H9 (cell line): ENCODE measurements around the gene PIPOX. TPM values are rescaled to one million over a fixed set of nuclear protein-coding genes. Genes with fewer than 3 reads are reported as not detected.

ENCODE experiments used
- DNase-seq: peaks from one replicate; pipeline ENCODE4 v3.0.0-alpha.2; 2017
- H2AFZ ChIP-seq: one replicate; pipeline ENCODE4 v1.6.1; 2013; ENCODE audit warnings: mild to moderate bottlenecking, low read length, control low read depth, moderate library complexity
- H2AK5ac ChIP-seq: 2 replicates; pipeline ENCODE4 v1.6.1; 2013; ENCODE audit warnings: low read length, control low read depth, mixed read lengths; ENCODE audit not compliant: insufficient read length
- H2BK120ac ChIP-seq: one replicate; pipeline ENCODE4 v1.6.1; 2013; ENCODE audit warnings: low read depth, mild to moderate bottlenecking, low read length, control low read depth, inconsistent platforms; ENCODE audit not compliant: poor library complexity, severe bottlenecking
- H2BK12ac ChIP-seq: 2 replicates; pipeline ENCODE4 v1.6.1; 2013; ENCODE audit warnings: low read length, control low read depth, mixed read lengths, low read depth; ENCODE audit not compliant: insufficient read length
- H2BK15ac ChIP-seq: 2 replicates; pipeline ENCODE4 v1.6.1; 2013; ENCODE audit warnings: low read depth, low read length, control low read depth
- H2BK20ac ChIP-seq: one replicate; pipeline ENCODE4 v1.6.1; 2013; ENCODE audit warnings: low read depth, mild to moderate bottlenecking, low read length, control low read depth, inconsistent platforms; ENCODE audit not compliant: poor library complexity, severe bottlenecking
- H2BK5ac ChIP-seq: 2 replicates; pipeline ENCODE4 v1.6.1; 2013; ENCODE audit warnings: low read length, control low read depth, mixed read lengths; ENCODE audit not compliant: insufficient read length
- H3K14ac ChIP-seq: 2 replicates; pipeline ENCODE4 v1.6.1; 2013; ENCODE audit warnings: low read length, control low read depth; ENCODE audit not compliant: insufficient read depth
- H3K18ac ChIP-seq: 2 replicates; pipeline ENCODE4 v1.6.1; 2013; ENCODE audit warnings: low read depth, mild to moderate bottlenecking, mixed read lengths, low read length, control low read depth; ENCODE audit not compliant: insufficient read length
- H3K23ac ChIP-seq: 2 replicates; pipeline ENCODE4 v1.6.1; 2013; ENCODE audit warnings: low read length, control low read depth, mixed read lengths, low read depth; ENCODE audit not compliant: insufficient read length
- H3K23me2 ChIP-seq: 2 replicates; pipeline ENCODE4 v1.6.1; 2013; ENCODE audit warnings: low read depth, mild to moderate bottlenecking, mixed read lengths, low read length, control low read depth; ENCODE audit not compliant: insufficient read length, poor library complexity, severe bottlenecking
- H3K27ac ChIP-seq: 2 replicates; pipeline ENCODE4 v1.5.1; 2013; ENCODE audit warnings: low read length, control low read depth, mixed read lengths, low read depth; ENCODE audit not compliant: insufficient read length
- H3K27me3 ChIP-seq: 2 replicates; pipeline ENCODE4 v1.6.1; 2013; ENCODE audit warnings: low read length, control low read depth, inconsistent platforms; ENCODE audit not compliant: insufficient read depth
- H3K4ac ChIP-seq: 2 replicates; pipeline ENCODE4 v1.6.1; 2013; ENCODE audit warnings: low read depth, mild to moderate bottlenecking, control low read depth, inconsistent platforms, low read length, moderate library complexity
- H3K4me1 ChIP-seq: 2 replicates; pipeline ENCODE4 v1.6.1; 2013; ENCODE audit warnings: low read length, control low read depth, inconsistent platforms; ENCODE audit not compliant: insufficient read depth
- H3K4me2 ChIP-seq: 2 replicates; pipeline ENCODE4 v1.6.1; 2013; ENCODE audit warnings: low read length, control low read depth, mixed read lengths; ENCODE audit not compliant: insufficient read length, insufficient read depth
- H3K56ac ChIP-seq: 2 replicates; pipeline ENCODE4 v1.6.1; 2013; ENCODE audit warnings: low read depth, mild to moderate bottlenecking, mixed read lengths, low read length, control low read depth; ENCODE audit not compliant: insufficient read length
- H3K79me1 ChIP-seq: 2 replicates; pipeline ENCODE4 v1.6.1; 2013; ENCODE audit warnings: low read depth, mild to moderate bottlenecking, moderate library complexity, low read length, control low read depth, inconsistent platforms; ENCODE audit not compliant: insufficient read depth, poor library complexity, severe bottlenecking
- H3K79me2 ChIP-seq: 2 replicates; pipeline ENCODE4 v1.6.1; 2013; ENCODE audit warnings: low read length, control low read depth, inconsistent platforms; ENCODE audit not compliant: insufficient read depth
- H3K9ac ChIP-seq: 2 replicates; pipeline ENCODE4 v1.6.1; 2013; ENCODE audit warnings: low read length, control low read depth, mixed read lengths; ENCODE audit not compliant: insufficient read length; ENCODE audit errors: extremely low read depth
- H3K9me3 ChIP-seq: one replicate; pipeline ENCODE4 v1.6.1; 2013; ENCODE audit warnings: low read depth, low read length, inconsistent platforms; ENCODE audit not compliant: control insufficient read depth
- H3T11ph ChIP-seq: one replicate; pipeline ENCODE4 v1.6.1; 2013; ENCODE audit warnings: mild to moderate bottlenecking, low read length, control low read depth, inconsistent platforms
- H4K20me1 ChIP-seq: one replicate; pipeline ENCODE4 v1.6.1; 2013; ENCODE audit not compliant: control insufficient read depth, insufficient read length, insufficient read depth
- H4K5ac ChIP-seq: 2 replicates; pipeline ENCODE4 v1.6.1; 2013; ENCODE audit warnings: low read depth, mild to moderate bottlenecking, mixed read lengths, low read length, control low read depth; ENCODE audit not compliant: insufficient read length
- H4K8ac ChIP-seq: replicated peaks from 2 replicates; pipeline ENCODE4 v1.6.1; 2013; ENCODE audit warnings: low read length, control low read depth, mixed read lengths, low read depth; ENCODE audit not compliant: insufficient read length
- H4K91ac ChIP-seq: 2 replicates; pipeline ENCODE4 v1.6.1; 2013; ENCODE audit warnings: low read depth, mild to moderate bottlenecking, moderate library complexity, mixed read lengths, low read length, control low read depth; ENCODE audit not compliant: insufficient read length
- H3K27ac Mint-ChIP-seq, 3 experiments: 2 replicates in 2 of 3; 3 replicates in 1 of 3; pipeline ENCODE4 v1.8.0; 2020 to 2021; ENCODE audit warnings: mixed read lengths in 3 of 3, mild to moderate bottlenecking in 1 of 3, moderate library complexity in 1 of 3
- H3K27me3 Mint-ChIP-seq: 2 replicates; pipeline ENCODE4 v1.8.0; 2021; ENCODE audit warnings: low read depth, mild to moderate bottlenecking, moderate library complexity, mixed read lengths
- H3K36me3 Mint-ChIP-seq, 3 experiments: 2 replicates in 2 of 3; 3 replicates in 1 of 3; pipeline ENCODE4 v1.8.0; 2020 to 2021; ENCODE audit warnings: low read depth in 3 of 3, mixed read lengths in 3 of 3; ENCODE audit not compliant: insufficient read depth in 1 of 3
- H3K4me1 Mint-ChIP-seq, 2 experiments: 2 replicates each; pipeline ENCODE4 v1.8.0; 2020; ENCODE audit warnings: mixed read lengths in 2 of 2
- H3K4me3 Mint-ChIP-seq, 2 experiments: 2 replicates in 1 of 2; 3 replicates in 1 of 2; pipeline ENCODE4 v1.8.0; 2020 to 2021; ENCODE audit warnings: mild to moderate bottlenecking in 2 of 2, mixed read lengths in 2 of 2, moderate library complexity in 1 of 2
- H3K9me3 Mint-ChIP-seq, 2 experiments: 2 replicates in 1 of 2; 3 replicates in 1 of 2; pipeline ENCODE4 v1.8.0; 2020; ENCODE audit warnings: mild to moderate bottlenecking in 2 of 2, mixed read lengths in 2 of 2, moderate library complexity in 1 of 2
- CTCF ChIP-seq: fragments of 200-600 bp; sonication (generic); conservative IDR thresholded peaks from 3 replicates; pipeline ENCODE4 v1.8.0; 2021; ENCODE audit warnings: antibody characterized with exemption, mild to moderate bottlenecking
- WGBS: extraction: QIAGEN DNeasy Blood & Tissue Kit; methylation state at CpG from one replicate; pipeline ENCODE4 v1.1.7; 2013; ENCODE audit warnings: missing lambda C conversion rate, low lambda C conversion rate, mixed read lengths; ENCODE audit not compliant: insufficient read length; ENCODE audit errors: extremely low coverage; 5-methylcytosine and 5-hydroxymethylcytosine counted together
- total RNA-seq: library from RNA; stranded (reverse); gene quantifications from 2 replicates; pipeline ENCODE4 v1.2.1, GENCODE V29; 2021

PIPOX gene
- total RNA-seq, 1 experiment from 2014 or later: 30.1 TPM

- H2BK15ac ChIP-seq: no peak overlapping the region
- H3K23ac ChIP-seq: no peak overlapping the region
- no peaks in the 10 kb centered on the region for H3K9me3 ChIP-seq
- peaks cover 24% of the 10 kb centered on the region for H3K4me1 ChIP-seq
- no peaks in the 10 kb centered on the region; a peak in 1 of 5 replicates for H3K9me3 Mint-ChIP-seq
- DNase-seq: no peak
- H2BK20ac ChIP-seq: no peak overlapping the region
- H3K23me2 ChIP-seq: peaks cover 3% of the 10 kb centered on the region
- no peak overlapping the region for H4K5ac ChIP-seq
- H4K8ac ChIP-seq: no peak overlapping the region
- H3K14ac ChIP-seq: no peak overlapping the region; the same call in 1 of the 2 replicates
- H3K4me1 Mint-ChIP-seq: peaks cover 60 to 62% of the 10 kb centered on the region in 2 experiments
- H3K27ac ChIP-seq: no peak overlapping the region
- no peaks in the 10 kb centered on the region for H3K79me2 ChIP-seq
- H3K4ac ChIP-seq: no peak overlapping the region
- H3K56ac ChIP-seq: no peak overlapping the region
- no peak overlapping the region for H2BK12ac ChIP-seq
- no peak overlapping the region for H2BK120ac ChIP-seq
- peak overlapping the region in 2 of 3 experiments; percentile 6 to 30; a peak in 3 of 7 replicates for H3K27ac Mint-ChIP-seq
- no peak overlapping the region for H3T11ph ChIP-seq
- WGBS: no CpG with 5 or more reads among the region's 3 CpGs
- no peaks in the 10 kb centered on the region for H4K20me1 ChIP-seq
- H3K79me1 ChIP-seq: no peaks in the 10 kb centered on the region
- H2AK5ac ChIP-seq: no peak overlapping the region
- H3K18ac ChIP-seq: no peak overlapping the region
- H4K91ac ChIP-seq: no peak overlapping the region
- peaks cover 2% of the 10 kb centered on the region; the same call in 1 of the 2 replicates for H3K27me3 ChIP-seq
- TF ChIP-seq CTCF: no peak
- no peak overlapping the region for H2AFZ ChIP-seq
- H3K4me3 Mint-ChIP-seq: peak overlapping the region in 1 of 2 experiments; percentile 5; a peak in 1 of 5 replicates
- H2BK5ac ChIP-seq: no peak overlapping the region
- peaks cover 22% of the 10 kb centered on the region for H3K27me3 Mint-ChIP-seq
- H3K4me2 ChIP-seq: no peak overlapping the region
- no peaks in the 10 kb centered on the region for H3K36me3 Mint-ChIP-seq
- no peak overlapping the region for H3K9ac ChIP-seq
These were observed 32.8 kb upstream of the PIPOX start for GRCh38 chr17:29010129-29010528.
